CD14-positive monocyte (primary cell): ENCODE data around the gene FANCD2OS. TPM values are rescaled to one million over a fixed set of nuclear protein-coding genes. Genes with fewer than 3 reads are reported as not detected.

Experiments used
- DNase-seq, 3 donors: peaks; one replicate each; pipeline ENCODE4 v3.0.0-alpha.2; 2011 to 2022
- H2AFZ ChIP-seq: 2 replicates; pipeline ENCODE4 v1.6.0; 2012; ENCODE audit warnings: mild to moderate bottlenecking, low read depth, low read length, inconsistent platforms; ENCODE audit not compliant: insufficient read depth, poor library complexity, severe bottlenecking
- H3K27ac ChIP-seq, 2 donors: 1 replicate in 1 of 2; 2 replicates in 1 of 2; pipeline ENCODE4 v1.5.1; 2012 to 2013; ENCODE audit warnings: low read length in 2 of 2, control low read depth in 1 of 2, inconsistent platforms in 1 of 2, low read depth in 1 of 2, mild to moderate bottlenecking in 1 of 2
- H3K27me3 ChIP-seq, 2 donors: one replicate each; pipeline versions ENCODE4 v1.6.0 to v1.6.1; 2011 to 2013; ENCODE audit warnings: low read length in 2 of 2; ENCODE audit not compliant: control insufficient read depth in 2 of 2, insufficient read depth in 2 of 2
- H3K36me3 ChIP-seq, 2 donors: replicated peaks in 1 of 2; 1 replicate in 1 of 2; 2 replicates in 1 of 2; pipeline versions ENCODE4 v1.5.1 to v1.6.1; 2012 to 2013; ENCODE audit warnings: low read length in 2 of 2, control low read depth in 1 of 2, inconsistent platforms in 1 of 2, mild to moderate bottlenecking in 1 of 2; ENCODE audit not compliant: insufficient read depth in 2 of 2, control insufficient read depth in 1 of 2
- H3K4me1 ChIP-seq, 2 donors: 1 replicate in 1 of 2; 2 replicates in 1 of 2; pipeline versions ENCODE4 v1.5.1 to v1.6.1; 2012 to 2013; ENCODE audit warnings: low read length in 2 of 2, control low read depth in 1 of 2, inconsistent platforms in 1 of 2, mild to moderate bottlenecking in 1 of 2, moderate library complexity in 1 of 2; ENCODE audit not compliant: insufficient read depth in 2 of 2, control insufficient read depth in 1 of 2
- H3K4me2 ChIP-seq: replicated peaks from 2 replicates; pipeline ENCODE3; 2012; ENCODE audit warnings: low read length, moderate library complexity, mild to moderate bottlenecking; ENCODE audit not compliant: poor library complexity, severe bottlenecking; ENCODE audit errors: extremely low read depth
- H3K4me3 ChIP-seq, 3 experiments: fragments of 200-600 bp in 1 of 3; sonication (generic) in 1 of 3; replicated peaks in 1 of 3; 1 replicate in 2 of 3; 2 replicates in 1 of 3; pipeline ENCODE4 v1.5.1; 2011 to 2013; ENCODE audit warnings: low read length in 3 of 3, mild to moderate bottlenecking in 3 of 3, control low read depth in 2 of 3, low read depth in 2 of 3, inconsistent platforms in 1 of 3, moderate library complexity in 1 of 3
- H3K79me2 ChIP-seq: 2 replicates; pipeline ENCODE4 v1.6.0; 2012; ENCODE audit warnings: mild to moderate bottlenecking, control low read depth, inconsistent platforms, low read length, moderate library complexity; ENCODE audit not compliant: insufficient read depth
- H3K9ac ChIP-seq: 2 replicates; pipeline ENCODE4 v1.6.0; 2017; ENCODE audit warnings: low read length, mild to moderate bottlenecking; ENCODE audit not compliant: insufficient read depth, poor library complexity, severe bottlenecking
- H3K9me3 ChIP-seq, 2 donors: replicated peaks in 1 of 2; 1 replicate in 1 of 2; 2 replicates in 1 of 2; pipeline versions ENCODE4 v1.5.1 to v1.6.1; 2012 to 2013; ENCODE audit warnings: low read length in 2 of 2, control low read depth in 1 of 2; ENCODE audit not compliant: control insufficient read depth in 1 of 2, insufficient read depth in 1 of 2
- H4K20me1 ChIP-seq: 2 replicates; pipeline ENCODE4 v1.6.0; 2012; ENCODE audit warnings: mild to moderate bottlenecking, low read length, control low read depth, moderate library complexity; ENCODE audit not compliant: insufficient read depth
- H3K27ac Mint-ChIP-seq, 7 donors: one replicate each; pipeline ENCODE4 v1.8.0; 2020; ENCODE audit warnings: mild to moderate bottlenecking in 7 of 7, mixed read lengths in 7 of 7, moderate library complexity in 6 of 7, inconsistent platforms in 2 of 7
- H3K27me3 Mint-ChIP-seq, 3 donors: one replicate each; pipeline ENCODE4 v1.8.0; 2021 to 2022; ENCODE audit warnings: low read depth in 3 of 3, mild to moderate bottlenecking in 3 of 3, mixed read lengths in 3 of 3, moderate library complexity in 3 of 3, inconsistent platforms in 1 of 3
- H3K36me3 Mint-ChIP-seq, 2 donors: one replicate each; pipeline ENCODE4 v1.8.0; 2020; ENCODE audit warnings: mixed read lengths in 2 of 2, inconsistent platforms in 1 of 2, mild to moderate bottlenecking in 1 of 2
- H3K4me1 Mint-ChIP-seq: one replicate; pipeline ENCODE4 v1.8.0; 2020; ENCODE audit warnings: mild to moderate bottlenecking, mixed read lengths
- H3K4me3 Mint-ChIP-seq, 2 donors: one replicate each; pipeline ENCODE4 v1.8.0; 2020; ENCODE audit warnings: mild to moderate bottlenecking in 2 of 2, mixed read lengths in 2 of 2, moderate library complexity in 1 of 2
- H3K9me3 Mint-ChIP-seq, 7 donors: one replicate each; pipeline ENCODE4 v1.8.0; 2020 to 2022; ENCODE audit warnings: mixed read lengths in 7 of 7, mild to moderate bottlenecking in 6 of 7, moderate library complexity in 6 of 7, inconsistent platforms in 2 of 7
- CTCF ChIP-seq: fragments of 200-600 bp; IDR thresholded peaks from one replicate; pipeline ENCODE4 v1.8.0; 2022; ENCODE audit warnings: antibody characterized with exemption, mild to moderate bottlenecking
- WGBS: methylation state at CpG from one replicate; pipeline ENCODE4 v1.1.5; 2013; ENCODE audit warnings: missing lambda C conversion rate; ENCODE audit not compliant: insufficient coverage; 5-methylcytosine and 5-hydroxymethylcytosine counted together
- intact Hi-C, 2 donors: fragments of 100-400 bp; cut with micrococcal nuclease; formaldehyde crosslinking; loops; one replicate each; pipeline versions ENCODE4 v1.15.0 to v1.15.1; 2023
- polyA plus RNA-seq, 3 donors: library from polyadenylated mRNA; depleted of rRNA in 1 of 3; unstranded in 2 of 3; stranded (reverse) in 1 of 3; fragments of 300-500 nt in 2 of 3; fragments of >200 nt in 1 of 3; fragmentation: Illumina TruSeq in 2 of 3; gene quantifications; 1 replicate in 2 of 3; 2 replicates in 1 of 3; pipeline ENCODE4 v1.2.3, GENCODE V29; 2012 to 2021

Gene FANCD2OS
- polyA plus RNA-seq, 3 donors, result not detected

DNA sequence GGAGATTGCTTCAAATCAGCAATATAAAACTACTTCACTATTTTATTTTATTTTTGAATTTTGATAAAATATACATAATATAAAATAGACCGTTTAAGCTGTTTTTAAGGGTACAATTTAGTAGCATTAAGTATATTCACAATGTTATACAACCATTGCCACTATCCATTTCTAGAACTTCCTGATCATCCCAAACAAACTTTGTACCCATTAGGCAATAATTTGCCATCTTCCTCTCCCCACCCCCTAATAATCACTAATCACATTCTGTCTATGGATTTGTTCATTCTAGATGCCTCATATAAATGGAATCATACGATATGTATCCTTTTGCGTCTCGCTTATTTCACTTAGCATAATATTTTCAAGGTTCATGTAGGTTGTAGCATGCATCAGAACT lies 53.0 kb downstream of the FANCD2OS start:
- WGBS, result no CpG with 5 or more reads among the region's 4 CpGs
- peaks cover 0 to 2% (median 0%) of the 10 kb centered on the region in 3 donors for H3K27me3 Mint-ChIP-seq

More for the DNA sequence above, 53.0 kb downstream of the FANCD2OS start:
- no peak overlapping the region for H3K4me2 ChIP-seq
- H3K9me3 ChIP-seq, result no peaks in the 10 kb centered on the region
- Mint-ChIP-seq H3K4me3 (no peak overlapping the region), H3K4me1 (no peaks in the 10 kb centered on the region), H3K27ac (no peak overlapping the region), H3K36me3 (peaks cover 21 to 43% of the 10 kb centered on the region in 2 donors), H3K9me3 (peaks cover 0 to 2% (median 0%) of the 10 kb centered on the region in 7 donors)
- H3K4me1 ChIP-seq, result no peaks in the 10 kb centered on the region
- no peak overlapping the region for H3K27ac ChIP-seq
- intact Hi-C loops, result no loop called here
- DNase-seq, result no peak
- no peak overlapping the region for H3K9ac ChIP-seq
- TF ChIP-seq CTCF, result no peak
- H3K27me3 ChIP-seq, result no peaks in the 10 kb centered on the region
- H4K20me1 ChIP-seq, result no peaks in the 10 kb centered on the region
- H3K36me3 ChIP-seq, result peaks cover 3 to 16% of the 10 kb centered on the region in 2 donors
- no peak overlapping the region for H3K4me3 ChIP-seq
- no peaks in the 10 kb centered on the region for H3K79me2 ChIP-seq
- no peak overlapping the region for H2AFZ ChIP-seq

Other genes with a start within 250 kb of the FANCD2OS start
- gene CIDEC, start 228.0 kb downstream of the FANCD2OS start, polyA plus RNA-seq, result under 1 TPM in 1 of 3 donors, not detected in 2; 0.08 TPM
- 10 to 100 TPM; 17.3 to 56.3 (median 49.8) TPM for gene JAGN1, start 217.6 kb downstream of the FANCD2OS start, polyA plus RNA-seq
- gene IL17RE, start 205.4 kb downstream of the FANCD2OS start, polyA plus RNA-seq, result under 1 TPM in 1 of 3 donors, not detected in 2; 0.27 TPM
- 10 to 100 TPM in 1 of 3 donors, 1 to 10 TPM in 2; 8.3 to 17.9 (median 9.3) TPM for gene IL17RC, start 191.2 kb downstream of the FANCD2OS start, polyA plus RNA-seq
- gene CRELD1, start 174.4 kb downstream of the FANCD2OS start, polyA plus RNA-seq, result 10 to 100 TPM; 16.1 to 23.4 (median 19.2) TPM
- gene PRRT3, start 155.8 kb downstream of the FANCD2OS start, polyA plus RNA-seq, result under 1 TPM; 0.11 to 0.57 (median 0.31) TPM
- gene EMC3, start 121.4 kb downstream of the FANCD2OS start, polyA plus RNA-seq, result 100 to 1,000 TPM in 2 of 3 donors, 10 to 100 TPM in 1; 99.9 to 111 (median 105) TPM
- 10 to 100 TPM in 1 of 3 donors, 1 to 10 TPM in 2; 1.3 to 11.6 (median 2.4) TPM for gene FANCD2, start 81.8 kb downstream of the FANCD2OS start, polyA plus RNA-seq
- 100 to 1,000 TPM; 144 to 318 (median 295) TPM for gene BRK1, start 7.4 kb upstream of the FANCD2OS start, polyA plus RNA-seq
- 10 to 100 TPM in 2 of 3 donors, 1 to 10 TPM in 1; 9.6 to 15.8 (median 15.3) TPM for gene VHL, start 33.5 kb upstream of the FANCD2OS start, polyA plus RNA-seq
- 1 to 10 TPM in 2 of 3 donors, under 1 TPM in 1; 0.78 to 2.0 (median 1.5) TPM for gene IRAK2, start 56.7 kb upstream of the FANCD2OS start, polyA plus RNA-seq
- gene TATDN2, start 140.2 kb upstream of the FANCD2OS start, polyA plus RNA-seq, result 10 to 100 TPM in 1 of 3 donors, 1 to 10 TPM in 2; 6.0 to 27.1 (median 6.0) TPM
- 1 to 10 TPM; 2.3 to 9.9 (median 7.0) TPM for gene GHRL, start 184.7 kb upstream of the FANCD2OS start, polyA plus RNA-seq
- gene SEC13, start 212.9 kb upstream of the FANCD2OS start, polyA plus RNA-seq, result 100 to 1,000 TPM in 2 of 3 donors, 10 to 100 TPM in 1; 84.9 to 188 (median 186) TPM